Tibial artery (tissue), 4 donors: ENCODE data around the gene TMEM14B.
"Not testable (repeated sequence)": the region's sequence is repeated elsewhere in the genome, so short reads cannot be mapped to it uniquely, and the experiment has no call there.

Source experiments
- DNase-seq, 2 donors: peaks; one replicate each; pipeline ENCODE4 v3.0.0-alpha.2; 2019
- H3K27ac ChIP-seq, 2 donors: fragments of 200-600 bp; sonication (generic) in 1 of 2; 1 replicate in 1 of 2; 2 replicates in 1 of 2; pipeline ENCODE4 v1.5.1; 2018 to 2019; ENCODE audit warnings: mild to moderate bottlenecking in 1 of 2
- H3K27me3 ChIP-seq, 2 donors: fragments of 200-600 bp; sonication (generic) in 1 of 2; one replicate each; pipeline versions ENCODE4 v1.5.1 to v1.6.0; 2016 to 2019
- H3K36me3 ChIP-seq, 3 donors: fragments of 200-600 bp; sonication (generic) in 2 of 3; one replicate each; pipeline ENCODE4 v1.5.1; 2016 to 2019; ENCODE audit warnings: mild to moderate bottlenecking in 2 of 3
- H3K4me1 ChIP-seq, 4 donors: fragments of 200-600 bp; sonication (generic) in 2 of 4; 1 replicate in 3 of 4; 2 replicates in 1 of 4; pipeline ENCODE4 v1.5.1; 2016 to 2019
- H3K4me3 ChIP-seq, 2 donors: fragments of 200-600 bp; sonication (generic) in 1 of 2; 1 replicate in 1 of 2; 2 replicates in 1 of 2; pipeline ENCODE4 v1.5.1; 2018 to 2019; ENCODE audit warnings: mild to moderate bottlenecking in 2 of 2
- H3K9me3 ChIP-seq, 3 donors: fragments of 200-600 bp; sonication (generic) in 1 of 3; one replicate each; pipeline ENCODE4 v1.5.1; 2016 to 2019
- intact Hi-C: fragments of 100-400 bp; cut with DNase I; formaldehyde crosslinking; loops from one replicate; pipeline ENCODE4 v1.15.0; 2023; ENCODE audit warnings: low total_unique reads
- TF ChIP-seq, protein P1 (sequence below), 2 experiments: fragments of 200-600 bp in 1 of 2; fragments of 450-650 bp in 1 of 2; IDR thresholded peaks; one replicate each; pipeline ENCODE4 v1.5.1; 2017 to 2019; ENCODE audit warnings: antibody characterized with exemption in 2 of 2, mild to moderate bottlenecking in 1 of 2, moderate library complexity in 1 of 2

The TMEM14B gene

GRCh38 chr6:10747251-10747972 lies at the start of gene TMEM14B:
Gene TMEM14B, plus strand, starts transcription at chr6:10747805. Its CDS starts 1,441 bp downstream, at chr6:10749246.
- no peaks in the 10 kb centered on the region for H3K9me3 ChIP-seq
- DNase-seq: peak; percentile 99 to 100
- peak within 1 kb of the TSS; percentile 80 to 85 for H3K27ac ChIP-seq
- intact Hi-C loops: loop anchor here (1.0 to 2.0 kb wide), 2 partner anchors 25 to 53 kb away; partner anchors contain the start of genes C6orf52 and PAK1IP1
- peak within 1 kb of the TSS; percentile 62 to 85 for H3K4me3 ChIP-seq
- peaks cover 0 to 28% (median 17%) of the 10 kb centered on the region in 3 donors for H3K36me3 ChIP-seq
- no peaks in the 10 kb centered on the region for H3K27me3 ChIP-seq
- H3K4me1 ChIP-seq: peaks cover 0 to 25% (median 19%) of the 10 kb centered on the region in 4 donors
- TF ChIP-seq, protein P1, sequence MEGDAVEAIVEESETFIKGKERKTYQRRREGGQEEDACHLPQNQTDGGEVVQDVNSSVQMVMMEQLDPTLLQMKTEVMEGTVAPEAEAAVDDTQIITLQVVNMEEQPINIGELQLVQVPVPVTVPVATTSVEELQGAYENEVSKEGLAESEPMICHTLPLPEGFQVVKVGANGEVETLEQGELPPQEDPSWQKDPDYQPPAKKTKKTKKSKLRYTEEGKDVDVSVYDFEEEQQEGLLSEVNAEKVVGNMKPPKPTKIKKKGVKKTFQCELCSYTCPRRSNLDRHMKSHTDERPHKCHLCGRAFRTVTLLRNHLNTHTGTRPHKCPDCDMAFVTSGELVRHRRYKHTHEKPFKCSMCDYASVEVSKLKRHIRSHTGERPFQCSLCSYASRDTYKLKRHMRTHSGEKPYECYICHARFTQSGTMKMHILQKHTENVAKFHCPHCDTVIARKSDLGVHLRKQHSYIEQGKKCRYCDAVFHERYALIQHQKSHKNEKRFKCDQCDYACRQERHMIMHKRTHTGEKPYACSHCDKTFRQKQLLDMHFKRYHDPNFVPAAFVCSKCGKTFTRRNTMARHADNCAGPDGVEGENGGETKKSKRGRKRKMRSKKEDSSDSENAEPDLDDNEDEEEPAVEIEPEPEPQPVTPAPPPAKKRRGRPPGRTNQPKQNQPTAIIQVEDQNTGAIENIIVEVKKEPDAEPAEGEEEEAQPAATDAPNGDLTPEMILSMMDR (IDR thresholded peaks at IDR 0.05): no peak

DNA sequence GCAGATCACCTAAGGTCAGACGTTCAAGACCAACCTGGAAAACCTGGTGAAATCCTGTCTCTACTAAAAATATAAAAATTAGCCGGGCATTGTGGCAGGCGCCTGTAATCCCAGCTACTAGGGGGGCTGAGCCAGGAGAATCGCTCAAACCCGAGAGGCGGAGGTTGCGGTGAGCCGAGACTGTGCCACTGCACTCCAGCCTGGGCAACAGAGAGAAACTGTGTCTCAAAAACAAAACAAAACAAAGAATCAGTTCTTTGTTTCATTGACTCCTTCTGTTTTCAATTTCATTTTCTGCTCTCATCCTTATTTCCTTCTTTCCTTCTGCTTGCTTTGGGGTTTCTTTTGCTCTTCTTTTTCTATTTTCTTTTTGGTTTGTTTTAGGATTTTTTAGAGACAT lies 33.6 kb upstream of the TMEM14B start:
- no peak for DNase-seq
- H3K4me3 ChIP-seq: no peak overlapping the region
- peaks cover 0 to 17% (median 11%) of the 10 kb centered on the region in 3 donors for H3K36me3 ChIP-seq
- H3K9me3 ChIP-seq: no peaks in the 10 kb centered on the region
- intact Hi-C loops: no loop called here
- H3K27ac ChIP-seq: no peak overlapping the region
- no peaks in the 10 kb centered on the region for H3K27me3 ChIP-seq
- TF ChIP-seq, protein P1 (IDR thresholded peaks at IDR 0.05): no peak
- H3K4me1 ChIP-seq: no peaks in the 10 kb centered on the region

DNA sequence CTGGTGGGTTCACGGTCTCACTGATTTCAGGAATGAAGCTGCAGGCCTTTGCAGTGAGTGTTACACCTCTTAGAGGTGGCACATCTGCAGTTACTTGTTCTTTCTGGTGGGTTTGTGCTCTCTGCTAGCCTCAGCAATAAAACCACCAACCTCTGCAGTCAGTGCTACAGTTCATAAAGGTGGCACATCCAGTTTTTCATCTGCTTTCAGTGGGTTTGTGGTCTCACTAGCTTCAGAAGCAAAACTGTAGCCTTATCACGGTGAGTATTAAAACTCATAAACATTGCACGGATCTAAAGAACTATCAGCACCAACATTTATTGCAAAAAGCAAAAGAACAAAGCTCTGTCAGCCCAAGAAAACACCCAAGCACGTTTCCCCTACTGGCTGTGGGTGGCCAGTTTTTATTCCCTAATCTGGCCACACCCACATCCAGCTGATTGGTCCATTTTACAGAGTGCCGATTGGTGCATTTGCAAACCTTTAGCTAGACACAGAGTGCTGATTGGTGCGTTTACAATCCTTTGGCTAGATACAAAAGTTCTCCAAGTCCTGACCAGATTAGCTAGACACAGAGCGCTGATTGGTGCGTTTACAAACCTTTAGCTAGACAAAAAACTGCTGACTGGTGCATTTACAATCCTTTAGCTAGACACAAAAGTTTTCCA lies 28.2 kb upstream of the TMEM14B start:
- Histone ChIP-seq H3K9me3 (no peaks in the 10 kb centered on the region), H3K27ac (peak overlapping the region; percentile 79 to 83), H3K27me3 (no peaks in the 10 kb centered on the region), H3K4me1 (peaks cover 7 to 35% (median 18%) of the 10 kb centered on the region in 4 donors), H3K4me3 (peak overlapping the region; percentile 59 to 67), H3K36me3 (no peaks in the 10 kb centered on the region)
- TF ChIP-seq, protein P1 (IDR thresholded peaks at IDR 0.05): no peak
- DNase-seq: no peak
- intact Hi-C loops: no loop called here

DNA sequence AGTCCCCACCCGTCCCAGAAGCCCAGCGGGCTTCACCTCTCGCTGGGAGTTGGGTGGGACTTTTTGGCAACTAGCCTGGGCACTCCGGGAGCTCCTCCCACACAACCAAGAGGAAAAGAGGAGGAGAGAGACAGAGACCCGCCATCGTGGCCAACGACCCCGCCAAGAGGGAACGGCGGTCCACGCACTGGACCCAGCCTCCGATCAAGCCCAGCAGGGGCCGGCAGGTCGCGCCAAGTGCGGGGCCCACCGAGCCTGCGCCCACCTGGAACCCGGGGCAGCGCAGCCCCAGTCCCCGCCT lies 27.7 kb upstream of the TMEM14B start:
- intact Hi-C loops: no loop called here
- peak overlapping the region; percentile 79 to 83 for H3K27ac ChIP-seq
- no peaks in the 10 kb centered on the region for H3K27me3 ChIP-seq
- TF ChIP-seq, protein P1 (IDR thresholded peaks at IDR 0.05): no peak
- DNase-seq: no peak
- H3K4me3 ChIP-seq: peak overlapping the region; percentile 59 to 67
- no peaks in the 10 kb centered on the region for H3K36me3 ChIP-seq
- H3K4me1 ChIP-seq: peaks cover 7 to 40% (median 22%) of the 10 kb centered on the region in 4 donors
- H3K9me3 ChIP-seq: no peaks in the 10 kb centered on the region

DNA sequence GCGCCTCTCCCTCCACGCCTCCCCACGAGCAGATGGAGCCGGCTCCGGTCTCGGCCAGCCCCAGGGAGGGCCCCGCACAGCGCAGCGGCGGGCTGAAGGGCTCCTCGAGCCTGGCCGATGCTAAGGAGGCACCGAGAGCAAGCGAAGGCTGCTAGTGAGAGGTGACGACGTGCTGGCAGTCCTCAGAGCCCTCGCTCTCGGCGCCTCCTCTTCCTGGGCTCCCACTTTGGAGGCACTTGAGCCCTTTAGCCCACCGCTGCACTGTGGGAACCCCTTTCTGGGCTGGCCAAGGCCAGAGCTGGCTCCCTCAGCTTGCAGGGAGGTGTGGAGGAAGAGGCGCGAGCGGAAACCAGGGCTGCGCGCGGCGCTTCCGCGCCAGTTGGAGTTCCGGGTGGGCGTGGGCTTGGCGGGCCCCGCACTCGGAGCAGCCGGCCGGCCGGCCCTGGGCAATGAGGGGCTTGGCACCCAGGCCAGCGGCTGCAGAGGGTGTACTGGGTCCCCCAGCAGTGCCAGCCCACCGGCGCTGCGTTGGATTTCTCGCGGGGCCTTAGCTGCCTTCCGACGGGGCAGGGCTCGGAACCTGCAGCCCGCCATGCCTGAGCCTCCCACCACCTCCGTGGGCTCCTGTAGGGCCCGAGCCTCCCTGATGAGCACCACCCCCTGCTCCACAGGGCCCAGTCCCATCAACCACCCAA lies 27.2 kb upstream of the TMEM14B start:
- no peaks in the 10 kb centered on the region for H3K9me3 ChIP-seq
- intact Hi-C loops: no loop called here

DNA sequence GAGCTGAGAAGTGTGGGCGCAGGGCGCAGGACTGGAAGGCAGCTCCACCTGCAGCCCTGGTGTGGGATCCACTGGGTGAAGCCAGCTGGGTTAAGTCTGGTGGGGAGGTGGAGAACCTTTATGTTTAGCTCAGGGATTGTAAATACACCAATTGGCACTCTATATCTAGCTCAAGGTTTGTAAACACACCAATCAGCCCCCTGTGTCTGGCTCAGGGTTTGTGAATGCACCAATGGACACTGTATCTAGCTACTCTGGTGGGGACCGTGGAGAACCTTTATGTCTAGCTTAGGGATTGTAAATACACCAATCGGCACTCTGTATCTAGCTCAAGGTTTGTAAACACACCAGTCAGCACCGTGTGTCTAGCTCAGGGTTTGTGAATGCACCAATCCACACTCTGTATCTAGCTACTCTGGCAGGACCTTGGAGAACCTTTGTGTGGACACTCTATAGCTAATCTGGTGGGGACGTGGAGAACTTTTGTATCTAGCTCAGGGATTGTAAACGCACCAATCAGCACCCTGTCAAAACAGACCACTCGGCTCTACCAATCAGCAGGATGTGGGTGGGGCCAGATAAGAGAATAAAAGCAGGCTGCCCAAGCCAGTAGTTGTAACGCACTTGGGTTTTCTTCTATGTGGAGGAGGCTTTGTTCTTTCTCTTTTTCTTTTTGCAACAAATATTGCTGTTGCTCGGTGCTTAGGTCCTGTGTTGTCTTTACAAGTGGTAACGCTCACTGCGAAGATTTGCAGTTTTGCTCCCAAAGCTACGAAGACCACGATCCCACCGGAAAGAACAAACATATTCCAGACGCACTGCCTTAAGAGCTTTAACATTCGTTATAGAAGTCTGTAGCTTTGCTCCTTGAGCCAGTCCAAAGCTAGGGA lies 26.4 kb upstream of the TMEM14B start:
- H3K27me3 ChIP-seq, H3K9me3 ChIP-seq, DNase-seq, intact Hi-C loops: not testable (repeated sequence)
- Histone ChIP-seq H3K4me1 (peaks cover 7 to 47% (median 27%) of the 10 kb centered on the region in 4 donors), H3K36me3 (peaks cover 0 to 10% (median 6%) of the 10 kb centered on the region in 3 donors), H3K27ac (peak overlapping the region; percentile 79 to 83), H3K4me3 (peak overlapping the region; percentile 59 to 67)

More for the DNA sequence above, 27.2 kb upstream of the TMEM14B start:
- Histone ChIP-seq H3K4me1 (peaks cover 7 to 43% (median 25%) of the 10 kb centered on the region in 4 donors), H3K4me3 (peak overlapping the region; percentile 59 to 67), H3K36me3 (peaks cover 0 to 3% (median 2%) of the 10 kb centered on the region in 3 donors), H3K27me3 (no peaks in the 10 kb centered on the region), H3K27ac (peak overlapping the region; percentile 79 to 83)
- TF ChIP-seq, protein P1 (IDR thresholded peaks at IDR 0.05): no peak
- peak in 1 of 2 donors; percentile 70 for DNase-seq
